GM18526 (cell line): ENCODE data around the gene RIN2.

Source experiments
- POLR2A ChIP-seq: IDR thresholded peaks from 3 replicates; pipeline ENCODE4 v1.6.1; 2011; ENCODE audit not compliant: insufficient read length; ENCODE audit errors: extremely low read depth

RIN2 gene

GRCh38 chr20:19770375-19770774 is 12.3 kb downstream of the RIN2 start:
- no peak for TF ChIP-seq POLR2A

DNA sequence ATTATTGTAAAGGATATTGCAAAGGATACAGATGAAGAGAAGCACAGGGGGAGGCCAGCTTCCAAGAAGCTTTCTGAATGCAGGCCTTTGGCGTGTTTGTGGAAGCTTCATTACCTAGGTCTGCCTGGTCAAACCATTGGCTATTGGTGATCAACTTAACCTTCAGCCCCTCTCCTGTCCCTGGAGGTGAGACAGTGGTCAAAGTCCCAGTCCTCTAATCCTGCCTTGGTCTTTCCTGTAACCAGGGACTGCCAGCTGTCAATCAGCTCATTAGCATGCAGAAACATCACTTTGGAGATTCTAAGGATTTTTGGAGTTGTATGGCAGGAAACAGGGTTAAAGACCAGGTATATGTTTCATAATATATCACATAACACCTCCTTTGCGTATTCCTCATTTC is 13.0 kb downstream of the RIN2 start:
- no peak for TF ChIP-seq POLR2A

DNA sequence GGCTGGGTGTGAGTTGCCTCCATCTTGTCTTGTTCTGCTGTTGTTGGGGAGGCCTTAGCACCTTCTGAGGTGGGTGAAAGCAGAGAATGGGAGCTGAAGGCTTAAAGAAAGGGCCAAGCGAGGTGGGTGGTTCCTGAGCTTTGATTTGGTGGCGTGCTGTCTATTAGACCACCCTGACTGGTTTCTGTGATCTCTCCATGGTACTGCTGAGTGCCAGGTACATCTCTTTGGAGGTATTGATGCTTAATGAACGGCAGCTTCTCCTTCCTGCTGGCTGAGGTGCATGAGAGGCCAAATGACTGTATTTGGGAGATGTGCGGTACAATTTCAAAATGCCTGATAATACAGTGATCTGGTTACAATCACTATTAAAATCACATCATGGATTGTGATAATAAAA is 15.4 kb downstream of the RIN2 start:
- TF ChIP-seq POLR2A = no peak

DNA sequence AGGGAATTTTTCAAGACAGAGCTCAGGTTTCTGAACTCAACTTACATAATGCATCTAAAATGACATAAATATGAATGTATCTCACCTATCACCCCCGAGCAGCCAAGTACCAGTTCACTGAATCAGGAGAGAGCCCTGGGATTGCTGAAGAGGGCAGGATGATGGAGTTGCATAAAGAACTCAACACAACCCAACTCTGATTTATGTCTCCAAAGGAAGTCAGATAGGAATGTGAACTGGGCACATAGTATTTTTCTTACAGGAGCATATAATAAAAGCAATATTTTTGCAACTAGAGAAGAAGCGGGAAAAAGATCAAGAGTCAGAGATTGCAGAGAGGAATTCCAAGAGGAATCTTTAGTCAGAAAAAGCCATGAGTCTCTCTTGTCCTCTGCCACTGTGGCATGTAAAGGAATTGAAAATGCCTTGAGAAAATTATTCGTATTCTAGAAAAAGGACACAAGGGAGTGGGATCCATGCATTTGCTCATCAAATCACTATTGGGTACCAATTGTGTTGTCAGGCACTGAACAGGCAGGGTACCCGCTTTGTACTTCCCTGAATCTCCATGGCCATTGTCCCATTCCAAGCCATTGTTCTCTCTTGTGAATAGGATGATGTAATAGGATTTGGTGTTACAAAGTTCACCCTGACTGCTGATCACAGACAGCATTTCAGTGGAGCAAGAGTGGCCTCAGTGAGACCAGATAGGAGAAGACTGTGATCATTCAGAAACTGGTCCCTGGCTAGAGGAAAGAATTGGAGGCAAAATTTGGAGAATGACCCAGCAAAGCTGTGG is 16.3 kb downstream of the RIN2 start:
- no peak for TF ChIP-seq POLR2A

- TF ChIP-seq POLR2A = no peak
Measured at GRCh38 chr20:19775353-19776253, 17.5 kb downstream of the RIN2 start.

DNA sequence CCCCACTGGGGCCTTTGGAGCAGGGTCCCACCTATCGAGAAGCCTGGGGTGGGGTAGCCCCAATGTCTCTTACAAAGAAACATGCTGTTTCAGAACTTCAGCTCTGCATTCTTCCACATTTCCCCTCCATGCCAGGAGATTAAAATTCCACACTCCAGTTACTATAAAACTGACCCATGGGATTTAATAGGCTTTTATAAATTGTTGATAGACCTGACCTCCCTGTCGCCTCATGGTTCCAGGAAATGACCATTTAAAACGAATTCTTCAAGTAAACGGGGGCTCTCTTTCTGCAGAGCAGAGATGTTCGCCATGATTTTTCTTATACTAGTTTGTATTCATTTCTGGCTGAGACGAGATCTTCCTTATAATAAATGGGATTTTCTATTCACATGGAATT is 19.3 kb downstream of the RIN2 start:
- no peak for TF ChIP-seq POLR2A

GRCh38 chr20:19777981-19778380 is 19.9 kb downstream of the RIN2 start:
- TF ChIP-seq POLR2A = no peak

- no peak for TF ChIP-seq POLR2A
Measured at GRCh38 chr20:19778404-19778803, 20.3 kb downstream of the RIN2 start.

GRCh38 chr20:19779634-19780033 is 21.6 kb downstream of the RIN2 start:
- TF ChIP-seq POLR2A = no peak

DNA sequence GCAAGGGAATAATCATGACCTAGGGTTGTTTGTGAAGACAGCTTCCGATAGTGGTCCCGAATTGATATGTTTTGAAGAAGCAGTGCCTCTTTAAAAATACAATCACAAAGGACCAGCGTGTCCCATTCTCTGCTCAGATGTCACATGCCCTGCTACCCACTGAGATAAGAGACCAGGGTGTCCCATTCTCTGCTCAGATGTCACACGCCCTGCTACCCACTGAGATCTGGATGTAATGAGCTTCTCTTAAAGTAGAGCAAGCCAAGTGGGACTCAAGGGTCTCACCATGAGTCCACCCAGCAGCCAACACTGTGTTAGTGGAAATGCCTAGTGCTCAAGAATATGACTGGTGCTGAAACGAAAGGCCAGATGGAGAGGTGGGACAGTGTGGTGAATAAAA is 22.2 kb downstream of the RIN2 start:
- TF ChIP-seq POLR2A = no peak

- no peak for TF ChIP-seq POLR2A
Measured at GRCh38 chr20:19781235-19781634, 23.2 kb downstream of the RIN2 start.

GRCh38 chr20:19782669-19783068 is 24.6 kb downstream of the RIN2 start:
- no peak for TF ChIP-seq POLR2A

DNA sequence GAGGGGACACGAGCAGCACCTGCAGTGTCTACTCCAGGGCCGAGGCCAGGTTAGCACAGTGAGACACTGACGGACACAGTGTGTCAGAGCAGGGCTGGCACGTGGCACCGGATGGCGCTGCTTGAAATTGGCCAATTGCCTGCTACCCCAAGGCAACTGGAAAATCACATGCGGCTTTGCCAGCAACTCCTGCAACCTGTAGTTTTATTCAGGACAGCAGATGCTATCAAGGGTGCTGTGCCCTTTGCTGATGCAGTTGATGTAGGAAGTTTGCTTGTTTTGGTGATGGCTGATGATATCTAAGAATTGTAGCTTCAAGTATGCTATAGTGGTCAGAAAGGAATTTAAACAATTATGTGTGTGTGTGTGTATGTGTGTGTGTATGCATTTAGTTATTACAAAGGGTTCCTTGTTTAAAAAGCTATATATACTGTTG is 25.9 kb downstream of the RIN2 start:
- TF ChIP-seq POLR2A = no peak

DNA sequence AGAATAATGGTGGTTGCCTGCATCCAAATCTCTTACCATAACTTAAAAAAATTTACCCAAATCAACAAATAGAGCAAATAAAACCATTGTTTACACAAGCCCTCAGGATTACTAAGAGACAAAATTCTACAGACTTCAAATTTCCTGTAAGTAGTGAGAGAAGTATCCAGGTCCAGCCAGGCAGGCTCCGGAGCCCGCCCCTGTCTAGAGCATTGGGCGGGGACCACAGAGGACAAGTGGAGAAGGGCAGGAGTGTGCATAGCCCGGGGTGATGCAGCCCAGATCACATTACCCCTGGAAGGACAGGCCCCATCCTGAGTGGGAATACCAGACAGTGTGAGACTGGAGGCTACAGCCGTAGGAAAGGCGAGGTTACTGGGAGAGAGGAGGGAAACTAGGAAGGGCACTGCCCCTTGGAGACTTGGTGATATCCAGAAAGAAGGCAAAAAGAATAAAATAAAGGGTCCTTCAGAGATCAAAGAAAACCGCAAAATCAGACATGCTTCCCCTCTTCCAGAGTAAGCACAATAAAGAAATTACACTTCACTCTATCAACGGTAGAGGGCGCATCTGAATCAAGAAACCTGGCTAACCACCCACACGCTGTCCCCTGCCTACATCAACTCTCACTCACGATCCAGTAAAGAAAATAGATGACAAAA is 26.6 kb downstream of the RIN2 start:
- TF ChIP-seq POLR2A = no peak

DNA sequence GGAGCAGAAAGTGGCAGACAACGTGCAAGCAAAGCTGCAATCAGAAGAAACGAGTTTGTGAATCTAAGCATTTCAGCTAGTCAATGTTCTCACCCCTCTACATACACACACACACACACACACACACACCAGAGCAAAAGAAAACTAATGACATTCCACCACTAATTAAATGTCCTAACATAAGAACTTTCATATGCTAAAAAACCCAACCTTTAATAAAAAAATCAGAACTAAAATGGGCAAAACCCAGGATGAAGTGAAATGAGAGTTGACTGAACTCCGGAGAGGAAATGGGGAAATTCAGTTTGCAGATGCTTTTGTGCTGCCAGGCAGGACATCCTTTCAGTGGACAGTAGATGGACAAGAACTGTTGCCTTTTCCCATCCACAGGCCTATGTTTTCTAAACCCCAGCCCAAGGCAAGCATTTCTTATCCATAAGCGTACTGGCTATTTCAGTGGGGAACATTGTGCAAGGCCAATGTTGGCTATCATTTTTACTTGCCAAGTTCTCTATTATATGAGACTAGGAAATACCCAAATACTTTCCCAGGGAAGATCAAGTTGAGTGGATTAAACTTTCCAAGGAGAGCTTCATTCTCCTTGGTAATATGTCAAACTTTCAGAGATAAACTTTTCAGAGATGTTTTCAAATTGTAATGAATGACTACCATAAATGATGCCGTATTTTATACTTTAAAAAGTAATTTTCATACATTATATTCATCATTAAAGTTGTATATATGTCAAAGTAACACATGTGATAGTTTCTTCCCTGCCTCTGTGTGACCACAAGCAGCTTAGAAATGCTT is 27.3 kb downstream of the RIN2 start:
- TF ChIP-seq POLR2A = no peak
